ENCODE data around the gene FCRL5. TPM values are rescaled to one million over a fixed set of nuclear protein-coding genes. Genes with fewer than 3 reads are reported as not detected.

Gene FCRL5
- total RNA-seq (under 1 TPM in 3 of 10 donors, not detected in 7; 0.05 to 0.65 (median 0.20) TPM), polyA plus RNA-seq (under 1 TPM in 1 of 2 donors, not detected in 1; 0.03 TPM)
- long read RNA-seq, donor 1 = 0 reads
- long read RNA-seq, donor 2 = 0 reads
- long read RNA-seq, donor 3 = 0 reads

DNA sequence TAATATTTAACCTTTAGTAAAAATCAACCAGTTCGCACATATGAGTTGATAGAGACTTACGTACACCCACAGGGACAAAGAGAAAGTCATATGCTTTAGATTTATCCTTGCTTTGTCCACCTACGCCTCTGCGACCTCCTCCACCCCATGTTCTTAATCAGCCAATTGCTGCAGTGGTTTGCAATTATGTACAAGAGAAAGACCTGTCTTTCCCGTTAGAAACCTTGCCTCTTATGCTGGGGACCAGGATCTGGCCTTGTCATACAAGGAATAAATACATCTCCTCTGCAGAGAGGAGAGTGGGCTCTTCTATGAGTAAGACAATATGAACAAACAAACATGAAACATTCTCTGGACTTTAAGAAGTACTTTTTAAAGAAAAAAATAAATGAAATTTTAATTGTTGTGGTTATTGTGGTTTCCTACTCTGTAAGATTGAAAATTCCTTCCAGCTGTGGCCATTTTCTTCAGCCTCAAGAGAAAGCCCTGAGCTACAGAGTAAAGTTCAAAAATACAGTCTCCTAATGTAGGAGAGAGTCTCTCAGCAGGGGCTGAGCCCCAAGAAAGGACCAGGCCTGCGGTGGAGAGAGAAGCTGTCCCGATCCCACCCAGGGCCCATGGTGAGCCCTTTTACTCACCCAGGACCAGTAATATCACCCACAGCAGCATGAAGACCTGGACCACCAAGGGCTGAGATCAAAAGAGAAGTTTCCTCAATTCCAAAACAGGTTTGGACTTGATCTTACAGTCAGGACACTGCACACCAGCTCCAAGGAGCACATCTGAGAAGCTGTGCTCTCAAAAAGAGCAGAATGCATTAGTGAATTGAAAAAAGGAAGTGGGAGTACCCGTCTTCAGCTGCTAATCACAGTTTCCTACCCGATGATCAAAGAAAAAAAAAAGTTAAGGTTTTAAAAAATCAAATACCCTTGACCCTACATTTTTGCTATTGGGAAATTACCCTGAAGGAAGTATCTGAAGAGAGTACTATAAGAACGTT, at the start of gene FCRL5:
TSS of gene FCRL5 (minus strand) at position 822 of the 1,000 bp plus-strand sequence. CDS start at position 669, 153 bp downstream.
- intact Hi-C loops (cut with DNase I) = no loop called here
- Histone ChIP-seq H3K4me1 (no peaks in the 10 kb centered on the region), H3K36me3 (no peaks in the 10 kb centered on the region), H3K27me3 (peaks cover 0 to 9% (median under 1%) of the 10 kb centered on the region in 7 donors), H3K9me3 (no peaks in the 10 kb centered on the region), H3K4me3 (no peak within 1 kb of the TSS), H3K27ac (no peak within 1 kb of the TSS)
- TF ChIP-seq, protein P1, sequence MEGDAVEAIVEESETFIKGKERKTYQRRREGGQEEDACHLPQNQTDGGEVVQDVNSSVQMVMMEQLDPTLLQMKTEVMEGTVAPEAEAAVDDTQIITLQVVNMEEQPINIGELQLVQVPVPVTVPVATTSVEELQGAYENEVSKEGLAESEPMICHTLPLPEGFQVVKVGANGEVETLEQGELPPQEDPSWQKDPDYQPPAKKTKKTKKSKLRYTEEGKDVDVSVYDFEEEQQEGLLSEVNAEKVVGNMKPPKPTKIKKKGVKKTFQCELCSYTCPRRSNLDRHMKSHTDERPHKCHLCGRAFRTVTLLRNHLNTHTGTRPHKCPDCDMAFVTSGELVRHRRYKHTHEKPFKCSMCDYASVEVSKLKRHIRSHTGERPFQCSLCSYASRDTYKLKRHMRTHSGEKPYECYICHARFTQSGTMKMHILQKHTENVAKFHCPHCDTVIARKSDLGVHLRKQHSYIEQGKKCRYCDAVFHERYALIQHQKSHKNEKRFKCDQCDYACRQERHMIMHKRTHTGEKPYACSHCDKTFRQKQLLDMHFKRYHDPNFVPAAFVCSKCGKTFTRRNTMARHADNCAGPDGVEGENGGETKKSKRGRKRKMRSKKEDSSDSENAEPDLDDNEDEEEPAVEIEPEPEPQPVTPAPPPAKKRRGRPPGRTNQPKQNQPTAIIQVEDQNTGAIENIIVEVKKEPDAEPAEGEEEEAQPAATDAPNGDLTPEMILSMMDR (IDR thresholded peaks at IDR 0.05) = no peak
- DNase-seq (no peak), ATAC-seq (no peak)
- WGBS, 2 donors = 68 to 73% methylated on average over 10 of the region's 10 CpGs

DNA sequence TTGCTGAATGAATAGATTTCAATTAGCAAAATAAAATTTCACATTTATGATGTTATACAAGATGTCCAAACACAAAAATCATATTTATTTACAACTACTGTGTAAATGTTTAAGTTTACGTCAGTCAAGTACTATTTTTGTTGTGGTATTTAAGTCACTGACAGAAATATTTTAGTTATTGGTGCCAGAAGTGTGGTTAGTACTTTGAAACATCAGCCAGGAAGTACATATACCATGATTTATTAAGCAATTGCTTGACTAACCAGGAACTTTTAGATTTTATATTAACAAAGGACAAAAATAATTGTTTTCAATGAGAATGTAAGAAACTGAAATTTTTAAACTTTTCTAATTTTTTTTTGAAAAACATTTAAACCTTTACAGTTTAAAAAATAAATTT, 47.9 kb upstream of the FCRL5 start:
- TF ChIP-seq, protein P1 (IDR thresholded peaks at IDR 0.05) = no peak
- intact Hi-C loops (cut with DNase I) = no loop called here
- Histone ChIP-seq H3K4me1 (no peaks in the 10 kb centered on the region), H3K9me3 (no peaks in the 10 kb centered on the region), H3K36me3 (no peaks in the 10 kb centered on the region), H3K27ac (no peak overlapping the region), H3K4me3 (no peak overlapping the region), H3K27me3 (peaks cover 0 to 65% (median 11%) of the 10 kb centered on the region in 7 donors)
- ATAC-seq (no peak), DNase-seq (no peak)
- WGBS, 2 donors = 64 to 65% methylated on average over 1 of the region's 1 CpG

DNA sequence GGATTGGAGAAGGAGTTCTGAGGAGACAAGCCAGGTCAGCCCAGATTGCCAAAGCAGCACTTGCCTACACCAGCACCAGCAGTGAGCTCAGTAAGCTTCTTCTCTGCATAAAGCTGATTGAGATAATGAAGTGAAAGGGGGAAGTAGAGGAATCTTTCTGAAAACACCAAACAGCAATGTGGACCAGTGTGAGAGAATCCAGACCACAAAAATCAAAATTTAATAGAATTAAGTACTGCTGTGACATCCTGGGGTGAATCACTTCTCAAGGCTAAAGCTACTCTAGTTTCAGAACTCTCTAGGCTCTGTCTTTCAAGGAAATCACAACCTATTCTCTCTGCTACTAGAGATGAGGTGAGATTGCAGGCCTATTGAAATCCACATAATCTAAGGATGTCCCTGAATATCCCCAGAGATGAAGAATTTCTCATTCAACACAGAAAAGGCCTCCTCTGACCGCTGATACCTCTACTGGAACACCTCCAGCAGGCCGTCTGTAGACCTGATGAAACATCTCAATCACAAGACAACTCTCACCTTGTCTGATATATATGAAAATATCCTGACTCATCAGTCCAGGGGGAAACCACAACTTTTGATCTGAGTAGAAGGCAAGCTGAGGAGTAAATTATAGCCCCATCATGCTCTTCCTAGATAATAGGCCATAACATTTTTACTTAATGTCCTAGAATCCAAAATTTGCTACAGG, 45.8 kb upstream of the FCRL5 start, which contains the start of gene FCRL4:
TSS of gene FCRL4 (minus strand) at position 127 of the 709 bp plus-strand sequence. CDS start 141 bp downstream, outside the sequence.
- no peaks in the 10 kb centered on the region for H3K36me3 ChIP-seq
- WGBS, 2 donors = 69 to 74% methylated on average over 2 of the region's 2 CpGs

More for the DNA sequence above, 45.8 kb upstream of the FCRL5 start, which contains the start of gene FCRL4:
- no peaks in the 10 kb centered on the region for H3K4me1 ChIP-seq
- no peaks in the 10 kb centered on the region for H3K9me3 ChIP-seq
- no peak within 1 kb of the TSS for H3K27ac ChIP-seq
- H3K4me3 ChIP-seq = no peak within 1 kb of the TSS
- H3K27me3 ChIP-seq = peaks cover 0 to 73% (median 10%) of the 10 kb centered on the region in 7 donors
- TF ChIP-seq, protein P1 (IDR thresholded peaks at IDR 0.05) = no peak
- intact Hi-C loops (cut with DNase I) = no loop called here
- DNase-seq (no peak), ATAC-seq (no peak)
